HEK293 (cell line): Measurements from ENCODE around the gene DDX28.
A peak's percentile ranks its signal among the peaks of the same experiment; 100 is the strongest.

Experiments used
- GLI4 ChIP-seq: fragments of 450-650 bp; formaldehyde crosslinking; IDR thresholded peaks from 2 replicates; pipeline ENCODE4 v1.5.1; 2016; ENCODE audit warnings: missing biosample characterization, missing genetic modification characterization
- GLIS1 ChIP-seq: fragments of 450-650 bp; formaldehyde crosslinking; IDR thresholded peaks from 2 replicates; pipeline ENCODE4 v1.5.1; 2016; ENCODE audit warnings: missing biosample characterization, missing genetic modification characterization
- KLF10 ChIP-seq: fragments of 450-650 bp; IDR thresholded peaks from 2 replicates; pipeline ENCODE4 v1.5.1; 2018; ENCODE audit warnings: missing biosample characterization, mild to moderate bottlenecking, missing genetic modification characterization
- REPIN1 ChIP-seq: fragments of 450-650 bp; formaldehyde crosslinking; IDR thresholded peaks from 2 replicates; pipeline ENCODE4 v1.5.1; 2017; ENCODE audit warnings: missing biosample characterization, missing genetic modification characterization, low read depth
- SCRT1 ChIP-seq: fragments of 450-650 bp; formaldehyde crosslinking; IDR thresholded peaks from 2 replicates; pipeline ENCODE4 v1.5.1; 2016; ENCODE audit warnings: missing biosample characterization, missing genetic modification characterization, borderline replicate concordance
- SCRT2 ChIP-seq: fragments of 450-650 bp; formaldehyde crosslinking; IDR thresholded peaks from 2 replicates; pipeline ENCODE4 v1.5.1; 2016; ENCODE audit warnings: missing biosample characterization, missing genetic modification characterization
- ZBTB21 ChIP-seq: fragments of 450-650 bp; formaldehyde crosslinking; IDR thresholded peaks from 2 replicates; pipeline ENCODE4 v1.5.1; 2017; ENCODE audit warnings: missing biosample characterization, missing genetic modification characterization
- ZEB2 ChIP-seq: fragments of 450-650 bp; formaldehyde crosslinking; IDR thresholded peaks from 2 replicates; pipeline ENCODE4 v1.5.1; 2016; ENCODE audit warnings: missing biosample characterization, missing genetic modification characterization
- ZFHX2 ChIP-seq: fragments of 450-650 bp; formaldehyde crosslinking; conservative IDR thresholded peaks from 2 replicates; pipeline ENCODE4 v1.5.1; 2016; ENCODE audit warnings: missing biosample characterization, missing genetic modification characterization
- ZFP69B ChIP-seq: fragments of 450-650 bp; formaldehyde crosslinking; IDR thresholded peaks from 2 replicates; pipeline ENCODE4 v1.5.1; 2016; ENCODE audit warnings: missing biosample characterization, missing genetic modification characterization
- ZNF2 ChIP-seq: fragments of 450-650 bp; formaldehyde crosslinking; IDR thresholded peaks from 2 replicates; pipeline ENCODE4 v1.5.1; 2016; ENCODE audit warnings: missing biosample characterization, missing genetic modification characterization
- ZNF292 ChIP-seq: fragments of 450-650 bp; formaldehyde crosslinking; IDR thresholded peaks from 2 replicates; pipeline ENCODE4 v1.5.1; 2016; ENCODE audit warnings: low read depth, missing biosample characterization, missing genetic modification characterization, borderline replicate concordance
- ZNF366 ChIP-seq: fragments of 450-650 bp; formaldehyde crosslinking; conservative IDR thresholded peaks from 2 replicates; pipeline ENCODE4 v1.5.1; 2016; ENCODE audit warnings: missing biosample characterization, missing genetic modification characterization
- ZNF501 ChIP-seq: fragments of 450-650 bp; formaldehyde crosslinking; IDR thresholded peaks from 2 replicates; pipeline ENCODE4 v1.5.1; 2016; ENCODE audit warnings: missing biosample characterization, missing genetic modification characterization
- ZNF560 ChIP-seq: fragments of 450-650 bp; formaldehyde crosslinking; IDR thresholded peaks from 2 replicates; pipeline ENCODE4 v1.5.1; 2017; ENCODE audit warnings: missing biosample characterization, missing genetic modification characterization, borderline replicate concordance
- ZNF600 ChIP-seq: fragments of 450-650 bp; formaldehyde crosslinking; IDR thresholded peaks from 2 replicates; pipeline ENCODE4 v1.5.1; 2016; ENCODE audit warnings: missing biosample characterization, missing genetic modification characterization
- ZNF623 ChIP-seq: fragments of 450-650 bp; formaldehyde crosslinking; IDR thresholded peaks from 2 replicates; pipeline ENCODE4 v1.5.1; 2016; ENCODE audit warnings: missing biosample characterization, missing genetic modification characterization
- ZNF654 ChIP-seq: fragments of 450-650 bp; formaldehyde crosslinking; IDR thresholded peaks from 2 replicates; pipeline ENCODE4 v1.5.1; 2016; ENCODE audit warnings: low read depth, missing biosample characterization, missing genetic modification characterization
- TF ChIP-seq, protein P1 (sequence below): fragments of 450-650 bp; formaldehyde crosslinking; IDR thresholded peaks from 2 replicates; pipeline ENCODE4 v1.5.1; 2016; ENCODE audit warnings: missing biosample characterization, missing genetic modification characterization
- TF ChIP-seq, protein P2 (sequence below): fragments of 450-650 bp; formaldehyde crosslinking; optimal IDR thresholded peaks from 2 replicates; pipeline ENCODE3; 2016; ENCODE audit warnings: missing biosample characterization, mild to moderate bottlenecking, missing genetic modification characterization
- TF ChIP-seq, protein P3 (sequence below): fragments of 450-650 bp; formaldehyde crosslinking; IDR thresholded peaks from 2 replicates; pipeline ENCODE4 v1.5.1; 2016; ENCODE audit warnings: missing biosample characterization, missing genetic modification characterization, low read depth
- TF ChIP-seq, protein P4 (sequence below): fragments of 450-650 bp; formaldehyde crosslinking; IDR thresholded peaks from 2 replicates; pipeline ENCODE4 v1.5.1; 2016; ENCODE audit warnings: missing biosample characterization, missing genetic modification characterization

DDX28 gene

DNA sequence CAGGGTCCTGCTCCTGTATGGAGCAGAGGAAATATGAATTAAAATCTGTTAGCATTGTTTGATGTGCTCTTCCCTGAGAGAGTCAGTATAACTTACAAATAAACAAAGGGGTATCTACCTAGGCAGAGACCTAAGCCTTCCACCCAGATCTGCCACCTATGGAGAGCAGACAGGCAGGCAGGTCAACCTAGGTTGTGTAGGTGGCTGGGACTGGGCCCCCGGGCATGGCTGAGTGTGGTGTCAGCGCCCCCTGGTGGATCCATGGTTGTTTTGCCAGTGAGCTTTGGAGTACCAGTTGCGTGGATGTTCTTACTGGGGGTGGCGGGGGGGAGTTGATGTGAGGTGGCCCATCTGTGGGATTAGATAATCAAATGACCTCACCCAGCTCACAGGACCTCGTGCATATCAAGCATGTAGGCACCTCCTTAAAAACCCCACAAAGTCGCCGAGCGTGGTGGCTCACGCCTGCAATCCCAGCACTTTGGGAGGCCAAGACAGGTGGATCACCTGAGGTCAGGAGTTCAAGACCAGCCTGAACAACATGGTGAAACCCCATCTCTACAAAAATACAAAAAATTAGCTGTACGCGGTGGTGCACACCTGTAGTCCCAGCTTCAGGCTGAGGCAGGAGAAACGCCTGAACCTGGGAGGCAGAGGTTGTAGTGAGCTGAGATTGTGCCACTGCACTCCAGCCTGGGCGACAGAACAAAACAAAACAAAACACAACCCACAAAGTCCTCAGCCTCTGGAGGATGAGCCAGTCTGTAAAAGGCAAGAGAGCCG, 17.7 kb upstream of the DDX28 start (continued):
- TF ChIP-seq ZNF292 (tag by site-specific recombination) (no peak), ZNF600 (peak; percentile 11; the same call in 1 of the 2 replicates), ZEB2 (no peak), SCRT1 (tag by site-specific recombination) (peak; percentile 80), REPIN1 (tag by site-specific recombination) (no peak), ZFHX2 (tag by site-specific recombination) (peak; percentile 87), ZFP69B (tag by site-specific recombination) (peak; percentile 43; the same call in 1 of the 2 replicates), GLIS1 (tag by site-specific recombination) (peak; percentile 79), ZBTB21 (tag by site-specific recombination) (no peak), ZNF560 (tag by site-specific recombination) (no peak), SCRT2 (tag by site-specific recombination) (peak; percentile 94), ZNF654 (tag by site-specific recombination) (peak; percentile 86), ZNF2 (tag by site-specific recombination) (peak; percentile 40), ZNF501 (peak; percentile 27; the same call in 1 of the 2 replicates), ZNF366 (no peak), ZNF623 (tag by site-specific recombination) (no peak), GLI4 (no peak), KLF10 (tag by site-specific recombination) (no peak)
- TF ChIP-seq, protein P1, sequence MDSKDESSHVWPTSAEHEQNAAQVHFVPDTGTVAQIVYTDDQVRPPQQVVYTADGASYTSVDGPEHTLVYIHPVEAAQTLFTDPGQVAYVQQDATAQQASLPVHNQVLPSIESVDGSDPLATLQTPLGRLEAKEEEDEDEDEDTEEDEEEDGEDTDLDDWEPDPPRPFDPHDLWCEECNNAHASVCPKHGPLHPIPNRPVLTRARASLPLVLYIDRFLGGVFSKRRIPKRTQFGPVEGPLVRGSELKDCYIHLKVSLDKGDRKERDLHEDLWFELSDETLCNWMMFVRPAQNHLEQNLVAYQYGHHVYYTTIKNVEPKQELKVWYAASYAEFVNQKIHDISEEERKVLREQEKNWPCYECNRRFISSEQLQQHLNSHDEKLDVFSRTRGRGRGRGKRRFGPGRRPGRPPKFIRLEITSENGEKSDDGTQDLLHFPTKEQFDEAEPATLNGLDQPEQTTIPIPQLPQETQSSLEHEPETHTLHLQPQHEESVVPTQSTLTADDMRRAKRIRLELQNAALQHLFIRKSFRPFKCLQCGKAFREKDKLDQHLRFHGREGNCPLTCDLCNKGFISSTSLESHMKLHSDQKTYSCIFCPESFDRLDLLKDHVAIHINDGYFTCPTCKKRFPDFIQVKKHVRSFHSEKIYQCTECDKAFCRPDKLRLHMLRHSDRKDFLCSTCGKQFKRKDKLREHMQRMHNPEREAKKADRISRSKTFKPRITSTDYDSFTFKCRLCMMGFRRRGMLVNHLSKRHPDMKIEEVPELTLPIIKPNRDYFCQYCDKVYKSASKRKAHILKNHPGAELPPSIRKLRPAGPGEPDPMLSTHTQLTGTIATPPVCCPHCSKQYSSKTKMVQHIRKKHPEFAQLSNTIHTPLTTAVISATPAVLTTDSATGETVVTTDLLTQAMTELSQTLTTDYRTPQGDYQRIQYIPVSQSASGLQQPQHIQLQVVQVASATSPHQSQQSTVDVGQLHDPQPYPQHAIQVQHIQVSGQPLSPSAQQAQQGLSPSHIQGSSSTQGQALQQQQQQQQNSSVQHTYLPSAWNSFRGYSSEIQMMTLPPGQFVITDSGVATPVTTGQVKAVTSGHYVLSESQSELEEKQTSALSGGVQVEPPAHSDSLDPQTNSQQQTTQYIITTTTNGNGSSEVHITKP (tag by site-specific recombination) = peak; percentile 78
- TF ChIP-seq, protein P2, sequence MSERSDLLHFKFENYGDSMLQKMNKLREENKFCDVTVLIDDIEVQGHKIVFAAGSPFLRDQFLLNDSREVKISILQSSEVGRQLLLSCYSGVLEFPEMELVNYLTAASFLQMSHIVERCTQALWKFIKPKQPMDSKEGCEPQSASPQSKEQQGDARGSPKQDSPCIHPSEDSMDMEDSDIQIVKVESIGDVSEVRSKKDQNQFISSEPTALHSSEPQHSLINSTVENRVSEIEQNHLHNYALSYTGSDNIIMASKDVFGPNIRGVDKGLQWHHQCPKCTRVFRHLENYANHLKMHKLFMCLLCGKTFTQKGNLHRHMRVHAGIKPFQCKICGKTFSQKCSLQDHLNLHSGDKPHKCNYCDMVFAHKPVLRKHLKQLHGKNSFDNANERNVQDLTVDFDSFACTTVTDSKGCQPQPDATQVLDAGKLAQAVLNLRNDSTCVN (tag by site-specific recombination) = no peak
- TF ChIP-seq, protein P3, sequence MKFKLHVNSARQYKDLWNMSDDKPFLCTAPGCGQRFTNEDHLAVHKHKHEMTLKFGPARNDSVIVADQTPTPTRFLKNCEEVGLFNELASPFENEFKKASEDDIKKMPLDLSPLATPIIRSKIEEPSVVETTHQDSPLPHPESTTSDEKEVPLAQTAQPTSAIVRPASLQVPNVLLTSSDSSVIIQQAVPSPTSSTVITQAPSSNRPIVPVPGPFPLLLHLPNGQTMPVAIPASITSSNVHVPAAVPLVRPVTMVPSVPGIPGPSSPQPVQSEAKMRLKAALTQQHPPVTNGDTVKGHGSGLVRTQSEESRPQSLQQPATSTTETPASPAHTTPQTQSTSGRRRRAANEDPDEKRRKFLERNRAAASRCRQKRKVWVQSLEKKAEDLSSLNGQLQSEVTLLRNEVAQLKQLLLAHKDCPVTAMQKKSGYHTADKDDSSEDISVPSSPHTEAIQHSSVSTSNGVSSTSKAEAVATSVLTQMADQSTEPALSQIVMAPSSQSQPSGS (tag by site-specific recombination) = peak; percentile 42; the same call in 1 of the 2 replicates
- TF ChIP-seq, protein P4, sequence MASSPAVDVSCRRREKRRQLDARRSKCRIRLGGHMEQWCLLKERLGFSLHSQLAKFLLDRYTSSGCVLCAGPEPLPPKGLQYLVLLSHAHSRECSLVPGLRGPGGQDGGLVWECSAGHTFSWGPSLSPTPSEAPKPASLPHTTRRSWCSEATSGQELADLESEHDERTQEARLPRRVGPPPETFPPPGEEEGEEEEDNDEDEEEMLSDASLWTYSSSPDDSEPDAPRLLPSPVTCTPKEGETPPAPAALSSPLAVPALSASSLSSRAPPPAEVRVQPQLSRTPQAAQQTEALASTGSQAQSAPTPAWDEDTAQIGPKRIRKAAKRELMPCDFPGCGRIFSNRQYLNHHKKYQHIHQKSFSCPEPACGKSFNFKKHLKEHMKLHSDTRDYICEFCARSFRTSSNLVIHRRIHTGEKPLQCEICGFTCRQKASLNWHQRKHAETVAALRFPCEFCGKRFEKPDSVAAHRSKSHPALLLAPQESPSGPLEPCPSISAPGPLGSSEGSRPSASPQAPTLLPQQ (tag by site-specific recombination) = peak; percentile 58; the same call in 1 of the 2 replicates
- TF ChIP-seq, all 188 proteins: peak for 22
